Measurements from ENCODE around the gene PLXNA2.

GRCh38 chr1:208173749-208174148, 70.4 kb downstream of the PLXNA2 start:
- TF ChIP-seq EZH2 (IDR thresholded peaks at IDR 0.05; ENCODE audit: borderline replicate concordance, low read depth, low read length, severe bottlenecking) (no peak), MYC (IDR thresholded peaks at IDR 0.05; ENCODE audit: low read depth, low read length) (no peak), POLR2A (IDR thresholded peaks at IDR 0.05; ENCODE audit: low read depth, low read length) (no peak), CTCF (IDR thresholded peaks at IDR 0.05; ENCODE audit: extremely low read depth in 1 of 2, insufficient read depth in 1 of 2, low read depth in 1 of 2, low read length in 2 of 2) (no peak), POLR2AphosphoS5 (IDR thresholded peaks at IDR 0.05; ENCODE audit: insufficient read depth, low read depth, low read length) (no peak), JUN (IDR thresholded peaks at IDR 0.05; ENCODE audit: borderline replicate concordance, insufficient read depth, insufficient read length, low read depth) (no peak), FOS (IDR thresholded peaks at IDR 0.05; ENCODE audit: borderline replicate concordance, insufficient read depth, low read length) (no peak)
